Measurements from ENCODE around the gene ASB18. TPM values are rescaled to one million over a fixed set of nuclear protein-coding genes. Genes with fewer than 3 reads are reported as not detected.
A peak's percentile ranks its signal among the peaks of the same experiment; 100 is the strongest.

The ASB18 gene
- total RNA-seq, result not detected

- no peaks in the 10 kb centered on the region for H3K27me3 ChIP-seq
- H3K27ac ChIP-seq, result no peak within 1 kb of the TSS
- no peaks in the 10 kb centered on the region for H3K36me3 ChIP-seq
- no peak within 1 kb of the TSS for H3K4me3 ChIP-seq
- DNase-seq, result no peak
- no peaks in the 10 kb centered on the region for H3K4me1 ChIP-seq
- H3K9me3 ChIP-seq, result no peaks in the 10 kb centered on the region
- intact Hi-C loops (cut with DNase I; ENCODE audit: low total_unique reads), result no loop called here
- TF ChIP-seq POLR2A (IDR thresholded peaks at IDR 0.05), result no peak
- TF ChIP-seq, protein P1, sequence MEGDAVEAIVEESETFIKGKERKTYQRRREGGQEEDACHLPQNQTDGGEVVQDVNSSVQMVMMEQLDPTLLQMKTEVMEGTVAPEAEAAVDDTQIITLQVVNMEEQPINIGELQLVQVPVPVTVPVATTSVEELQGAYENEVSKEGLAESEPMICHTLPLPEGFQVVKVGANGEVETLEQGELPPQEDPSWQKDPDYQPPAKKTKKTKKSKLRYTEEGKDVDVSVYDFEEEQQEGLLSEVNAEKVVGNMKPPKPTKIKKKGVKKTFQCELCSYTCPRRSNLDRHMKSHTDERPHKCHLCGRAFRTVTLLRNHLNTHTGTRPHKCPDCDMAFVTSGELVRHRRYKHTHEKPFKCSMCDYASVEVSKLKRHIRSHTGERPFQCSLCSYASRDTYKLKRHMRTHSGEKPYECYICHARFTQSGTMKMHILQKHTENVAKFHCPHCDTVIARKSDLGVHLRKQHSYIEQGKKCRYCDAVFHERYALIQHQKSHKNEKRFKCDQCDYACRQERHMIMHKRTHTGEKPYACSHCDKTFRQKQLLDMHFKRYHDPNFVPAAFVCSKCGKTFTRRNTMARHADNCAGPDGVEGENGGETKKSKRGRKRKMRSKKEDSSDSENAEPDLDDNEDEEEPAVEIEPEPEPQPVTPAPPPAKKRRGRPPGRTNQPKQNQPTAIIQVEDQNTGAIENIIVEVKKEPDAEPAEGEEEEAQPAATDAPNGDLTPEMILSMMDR (IDR thresholded peaks at IDR 0.05), result no peak
These were observed at the start of gene ASB18 for GRCh38 chr2:236264256-236264655. Gene ASB18 (minus strand): TSS chr2:236264406. CDS start chr2:236264345, 61 bp downstream.

DNA sequence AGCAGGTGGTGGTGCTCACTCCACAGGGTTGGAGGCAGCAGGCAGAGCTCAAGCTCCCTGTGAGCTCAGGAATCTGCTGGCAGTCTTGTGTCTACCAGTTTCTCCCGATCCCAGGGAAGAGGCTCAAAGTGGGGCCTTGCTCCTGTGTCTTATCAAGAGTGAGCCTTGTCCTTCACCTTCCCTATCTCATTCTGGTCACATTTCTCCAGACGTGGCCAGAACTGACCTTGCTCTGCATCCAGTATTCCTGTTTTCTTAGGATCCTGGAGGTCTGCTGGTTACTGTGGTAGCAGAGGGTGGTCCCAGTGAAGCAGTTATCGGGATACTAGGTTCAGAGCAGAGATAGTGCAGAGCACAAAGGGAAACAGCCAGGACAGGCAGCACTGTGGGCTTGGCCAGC lies 47.1 kb upstream of the ASB18 start:
- Histone ChIP-seq H3K4me3 (no peak overlapping the region), H3K9me3 (no peaks in the 10 kb centered on the region), H3K4me1 (no peaks in the 10 kb centered on the region), H3K27me3 (no peaks in the 10 kb centered on the region), H3K36me3 (no peaks in the 10 kb centered on the region), H3K27ac (no peak overlapping the region)
- DNase-seq, result no peak
- intact Hi-C loops (cut with DNase I; ENCODE audit: low total_unique reads), result no loop called here
- TF ChIP-seq, protein P1 (IDR thresholded peaks at IDR 0.05), result no peak
- TF ChIP-seq POLR2A (IDR thresholded peaks at IDR 0.05), result no peak

GRCh38 chr2:236309669-236310029 lies 45.4 kb upstream of the ASB18 start:
- TF ChIP-seq, protein P1 (IDR thresholded peaks at IDR 0.05), result peak in 2 of 4 experiments; percentile 33 to 36
- no peak for TF ChIP-seq POLR2A (IDR thresholded peaks at IDR 0.05)
- no peaks in the 10 kb centered on the region for H3K4me1 ChIP-seq
- H3K36me3 ChIP-seq, result no peaks in the 10 kb centered on the region
- no peaks in the 10 kb centered on the region for H3K9me3 ChIP-seq
- no peak overlapping the region for H3K27ac ChIP-seq
- intact Hi-C loops (cut with DNase I; ENCODE audit: low total_unique reads), result no loop called here
- no peaks in the 10 kb centered on the region for H3K27me3 ChIP-seq
- DNase-seq, result no peak
- no peak overlapping the region for H3K4me3 ChIP-seq

GRCh38 chr2:236308855-236309668 lies 44.9 kb upstream of the ASB18 start:
- no peak for DNase-seq
- no peaks in the 10 kb centered on the region for H3K27me3 ChIP-seq
- H3K4me1 ChIP-seq, result no peaks in the 10 kb centered on the region
- H3K4me3 ChIP-seq, result no peak overlapping the region
- H3K9me3 ChIP-seq, result no peaks in the 10 kb centered on the region
- H3K36me3 ChIP-seq, result no peaks in the 10 kb centered on the region
- intact Hi-C loops (cut with DNase I; ENCODE audit: low total_unique reads), result no loop called here
- TF ChIP-seq, protein P1 (IDR thresholded peaks at IDR 0.05), result no peak
- TF ChIP-seq POLR2A (IDR thresholded peaks at IDR 0.05), result no peak
- no peak overlapping the region for H3K27ac ChIP-seq

GRCh38 chr2:236307641-236308040 lies 43.4 kb upstream of the ASB18 start:
- TF ChIP-seq POLR2A (IDR thresholded peaks at IDR 0.05), result no peak
- TF ChIP-seq, protein P1 (IDR thresholded peaks at IDR 0.05), result no peak
- Histone ChIP-seq H3K4me1 (no peaks in the 10 kb centered on the region), H3K27ac (no peak overlapping the region), H3K4me3 (no peak overlapping the region), H3K9me3 (no peaks in the 10 kb centered on the region), H3K36me3 (no peaks in the 10 kb centered on the region), H3K27me3 (no peaks in the 10 kb centered on the region)
- DNase-seq, result no peak
- intact Hi-C loops (cut with DNase I; ENCODE audit: low total_unique reads), result no loop called here

All from uterus (tissue), 4 donors.